GM23338 (cell line): ENCODE measurements around the gene PROSER2. TPM values are rescaled to one million over a fixed set of nuclear protein-coding genes. Genes with fewer than 3 reads are reported as not detected.

ENCODE experiments used
- ATAC-seq: fragments of 200-7000 bp; cut with Tn5 transposase; 3 replicates; pipeline ENCODE4 v1.9.1; 2020
- DNase-seq: peaks from one replicate; pipeline ENCODE4 v3.0.0-alpha.2; 2015; ENCODE audit warnings: low spot score
- H2AFZ ChIP-seq: fragments of 200-600 bp; sonication (generic); 2 replicates; pipeline ENCODE4 v1.8.0; 2016; ENCODE audit warnings: antibody characterized with exemption, mild to moderate bottlenecking, moderate library complexity
- H3F3A ChIP-seq: fragments of 200-600 bp; sonication (generic); replicated peaks from 2 replicates; pipeline ENCODE4 v1.8.0; 2017; ENCODE audit warnings: antibody characterized with exemption, mixed run types, low read depth
- H3K27ac ChIP-seq: fragments of 200-600 bp; sonication (generic); 2 replicates; pipeline ENCODE4 v1.6.1; 2016; ENCODE audit warnings: low read depth
- H3K27me3 ChIP-seq: fragments of 200-600 bp; sonication (generic); 2 replicates; pipeline ENCODE4 v1.8.0; 2016; ENCODE audit warnings: mild to moderate bottlenecking, mixed run types, moderate library complexity; ENCODE audit not compliant: insufficient read depth
- H3K36me3 ChIP-seq: fragments of 200-600 bp; sonication (generic); 2 replicates; pipeline ENCODE4 v1.8.0; 2016; ENCODE audit warnings: mild to moderate bottlenecking; ENCODE audit not compliant: insufficient read depth
- H3K4me1 ChIP-seq: fragments of 200-600 bp; sonication (generic); 2 replicates; pipeline ENCODE4 v1.8.0; 2016; ENCODE audit warnings: mild to moderate bottlenecking, moderate library complexity; ENCODE audit not compliant: insufficient read depth
- H3K4me2 ChIP-seq: fragments of 200-600 bp; sonication (generic); 2 replicates; pipeline ENCODE4 v1.7.1; 2017; ENCODE audit warnings: mixed run types
- H3K4me3 ChIP-seq: fragments of 200-600 bp; sonication (generic); 2 replicates; pipeline ENCODE4 v1.6.1; 2016; ENCODE audit warnings: mixed run types
- H3K79me2 ChIP-seq: fragments of 200-600 bp; sonication (generic); replicated peaks from 2 replicates; pipeline ENCODE4 v1.8.0; 2017; ENCODE audit warnings: mild to moderate bottlenecking; ENCODE audit not compliant: insufficient read depth
- H3K9me2 ChIP-seq: fragments of 200-600 bp; sonication (generic); 2 replicates; pipeline ENCODE4 v1.8.0; 2017; ENCODE audit not compliant: insufficient read depth
- H4K20me1 ChIP-seq: fragments of 200-600 bp; sonication (generic); replicated peaks from 2 replicates; pipeline ENCODE4 v1.8.0; 2017; ENCODE audit warnings: mild to moderate bottlenecking; ENCODE audit not compliant: insufficient read depth
- H3K27ac Mint-ChIP-seq: 2 replicates; pipeline ENCODE4 v1.8.0; 2020; ENCODE audit warnings: inconsistent platforms, mild to moderate bottlenecking, moderate library complexity, mixed read lengths
- H3K27me3 Mint-ChIP-seq: 3 replicates; pipeline ENCODE4 v1.8.0; 2022; ENCODE audit warnings: low read depth, mild to moderate bottlenecking, moderate library complexity, mixed read lengths, inconsistent platforms; ENCODE audit not compliant: insufficient read depth, poor library complexity
- H3K36me3 Mint-ChIP-seq: 3 replicates; pipeline ENCODE4 v1.8.0; 2021; ENCODE audit warnings: low read depth, mild to moderate bottlenecking, inconsistent platforms, moderate library complexity, mixed read lengths
- H3K4me1 Mint-ChIP-seq: 3 replicates; pipeline ENCODE4 v1.8.0; 2020; ENCODE audit warnings: mild to moderate bottlenecking, inconsistent platforms, mixed read lengths
- H3K4me3 Mint-ChIP-seq: 3 replicates; pipeline ENCODE4 v1.8.0; 2021; ENCODE audit warnings: moderate library complexity, mild to moderate bottlenecking, inconsistent platforms, mixed read lengths
- H3K9me3 Mint-ChIP-seq: 3 replicates; pipeline ENCODE4 v1.8.0; 2020; ENCODE audit warnings: moderate library complexity, mild to moderate bottlenecking, inconsistent platforms, mixed read lengths
- CREB1 ChIP-seq: fragments of 250-450 bp; sonication (Bioruptor Pico); IDR thresholded peaks from 2 replicates; pipeline ENCODE4 v1.5.0; 2020; ENCODE audit warnings: low read depth, mild to moderate bottlenecking, moderate library complexity
- EZH2 ChIP-seq: fragments of 200-600 bp; sonication (generic); IDR thresholded peaks from one replicate; pipeline ENCODE4 v1.8.0; 2017; ENCODE audit warnings: antibody characterized with exemption, mild to moderate bottlenecking, low read depth; ENCODE audit not compliant: unreplicated experiment
- EZH2phosphoT487 ChIP-seq: fragments of 200-600 bp; sonication (generic); IDR thresholded peaks from one replicate; pipeline ENCODE4 v1.8.1; 2018; ENCODE audit warnings: antibody characterized with exemption; ENCODE audit not compliant: unreplicated experiment
- JUNB ChIP-seq: IDR thresholded peaks from one replicate; pipeline ENCODE4 v1.6.1; 2016; ENCODE audit warnings: antibody characterized with exemption; ENCODE audit not compliant: unreplicated experiment
- NANOG ChIP-seq: IDR thresholded peaks from 2 replicates; pipeline ENCODE4 v1.6.1; 2016; ENCODE audit warnings: antibody characterized with exemption, borderline replicate concordance
- POLR2AphosphoS5 ChIP-seq: IDR thresholded peaks from 2 replicates; pipeline ENCODE4 v1.6.1; 2016; ENCODE audit warnings: antibody characterized with exemption, low read depth
- STAT1 ChIP-seq: IDR thresholded peaks from one replicate; pipeline ENCODE4 v1.6.1; 2016; ENCODE audit warnings: antibody characterized with exemption; ENCODE audit not compliant: unreplicated experiment
- ZNF114 ChIP-seq: fragments of 250-450 bp; sonication (Bioruptor Pico); IDR thresholded peaks from 2 replicates; pipeline ENCODE4 v1.5.0; 2020; ENCODE audit warnings: mild to moderate bottlenecking, moderate library complexity
- ZNF331 ChIP-seq: fragments of 250-450 bp; sonication (Bioruptor Pico); IDR thresholded peaks from 2 replicates; pipeline ENCODE4 v1.5.0; 2020; ENCODE audit warnings: low read depth, mild to moderate bottlenecking, moderate library complexity
- polyA plus RNA-seq: library from polyadenylated mRNA; unstranded; fragments of >200 nt; fragmentation: Nextera tagmentation; extraction: Ambion mirVana; gene quantifications from 2 replicates; pipeline ENCODE4 v1.2.1, GENCODE V29; 2016
- total RNA-seq: library from RNA; depleted of rRNA; stranded (reverse); fragments of >200 nt; shearing (Covaris generic); gene quantifications from 2 replicates; pipeline ENCODE4 v1.2.3, GENCODE V29; 2014
- TF ChIP-seq, protein P1 (sequence below), 2 experiments: fragments of 200-600 bp in 1 of 2; sonication (generic) in 1 of 2; conservative IDR thresholded peaks; 2 replicates each; pipeline versions ENCODE4 v1.5.1 to v1.6.1; 2016 to 2017; ENCODE audit warnings: antibody characterized with exemption in 2 of 2, low read depth in 2 of 2, mild to moderate bottlenecking in 2 of 2, moderate library complexity in 1 of 2
- TF ChIP-seq, protein P2 (sequence below): fragments of 250-450 bp; sonication (Bioruptor Pico); IDR thresholded peaks from 2 replicates; pipeline ENCODE4 v1.5.0; 2020; ENCODE audit warnings: mild to moderate bottlenecking, moderate library complexity
- TF ChIP-seq, protein P3 (sequence below): IDR thresholded peaks from 2 replicates; pipeline ENCODE4 v1.6.1; 2016; ENCODE audit warnings: antibody characterized with exemption
- TF ChIP-seq, protein P4 (sequence below): IDR thresholded peaks from one replicate; pipeline ENCODE4 v1.6.1; 2018; ENCODE audit warnings: antibody characterized with exemption; ENCODE audit not compliant: unreplicated experiment

Gene PROSER2
- total and polyA plus RNA-seq, 2 experiments from 2014 or later: 4.2 to 10.8 TPM

DNA sequence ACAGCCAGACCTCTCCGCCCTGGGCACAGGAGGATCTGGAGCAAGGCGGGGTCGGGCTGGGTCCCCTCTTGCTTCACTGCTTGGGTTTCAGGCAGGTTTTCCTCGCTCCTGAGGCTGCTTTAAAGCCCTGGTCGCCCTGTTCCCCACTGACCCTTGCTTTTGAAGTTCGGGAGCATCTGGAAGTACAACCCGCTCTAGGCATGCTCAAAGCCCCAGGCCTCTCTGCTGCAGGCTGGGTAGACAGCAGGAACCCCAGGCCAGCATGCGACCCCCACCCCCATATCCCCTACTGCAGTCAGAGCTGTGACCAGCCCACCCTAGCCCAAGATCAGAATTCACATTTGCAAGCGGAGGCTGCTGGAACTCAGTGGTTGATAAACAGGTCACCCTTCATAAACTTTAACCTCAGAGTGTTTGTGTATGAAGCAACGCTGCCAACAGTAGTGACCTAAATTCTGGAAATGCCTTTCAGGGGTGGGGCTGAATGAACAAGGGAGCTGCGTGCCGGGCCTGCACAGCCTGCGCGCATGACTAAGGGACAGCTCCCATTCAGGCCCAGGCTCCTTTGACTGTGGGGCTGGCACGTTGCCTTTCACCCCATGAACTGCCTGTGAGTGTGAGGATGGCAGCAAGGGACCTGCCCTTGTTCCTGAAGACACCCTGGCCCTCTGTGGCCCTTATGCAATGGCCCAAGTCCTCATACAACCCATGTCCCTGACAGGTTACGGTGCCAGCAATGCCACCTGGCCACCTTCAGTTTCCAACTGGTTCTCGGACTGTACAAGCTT, 52.5 kb downstream of the PROSER2 start:
- peak; percentile 58 for DNase-seq
- Mint-ChIP-seq H3K27ac (peak overlapping the region; percentile 90; the same call in 1 of the 2 replicates), H3K27me3 (peaks cover 5% of the 10 kb centered on the region), H3K36me3 (no peaks in the 10 kb centered on the region), H3K4me3 (peak overlapping the region; percentile 60), H3K4me1 (peaks cover 37% of the 10 kb centered on the region), H3K9me3 (no peaks in the 10 kb centered on the region)
- no peak overlapping the region; the same call in 1 of the 2 replicates for H3K27ac ChIP-seq
- H3K4me3 ChIP-seq: no peak overlapping the region; the same call in 1 of the 2 replicates
- no peaks in the 10 kb centered on the region for H4K20me1 ChIP-seq
- H3F3A ChIP-seq: no peaks in the 10 kb centered on the region; the same call in none of the 2 replicates
- H3K79me2 ChIP-seq: no peaks in the 10 kb centered on the region
- ATAC-seq: peak; percentile 19
- no peaks in the 10 kb centered on the region for H3K36me3 ChIP-seq
- H3K4me1 ChIP-seq: peaks cover 30% of the 10 kb centered on the region
- TF ChIP-seq JUNB (no peak), CREB1 (CRISPR knock-in tag) (no peak), NANOG (no peak), ZNF331 (CRISPR knock-in tag) (no peak), EZH2phosphoT487 (no peak), STAT1 (no peak), POLR2AphosphoS5 (no peak), ZNF114 (no peak), EZH2 (no peak)
- TF ChIP-seq, protein P1, sequence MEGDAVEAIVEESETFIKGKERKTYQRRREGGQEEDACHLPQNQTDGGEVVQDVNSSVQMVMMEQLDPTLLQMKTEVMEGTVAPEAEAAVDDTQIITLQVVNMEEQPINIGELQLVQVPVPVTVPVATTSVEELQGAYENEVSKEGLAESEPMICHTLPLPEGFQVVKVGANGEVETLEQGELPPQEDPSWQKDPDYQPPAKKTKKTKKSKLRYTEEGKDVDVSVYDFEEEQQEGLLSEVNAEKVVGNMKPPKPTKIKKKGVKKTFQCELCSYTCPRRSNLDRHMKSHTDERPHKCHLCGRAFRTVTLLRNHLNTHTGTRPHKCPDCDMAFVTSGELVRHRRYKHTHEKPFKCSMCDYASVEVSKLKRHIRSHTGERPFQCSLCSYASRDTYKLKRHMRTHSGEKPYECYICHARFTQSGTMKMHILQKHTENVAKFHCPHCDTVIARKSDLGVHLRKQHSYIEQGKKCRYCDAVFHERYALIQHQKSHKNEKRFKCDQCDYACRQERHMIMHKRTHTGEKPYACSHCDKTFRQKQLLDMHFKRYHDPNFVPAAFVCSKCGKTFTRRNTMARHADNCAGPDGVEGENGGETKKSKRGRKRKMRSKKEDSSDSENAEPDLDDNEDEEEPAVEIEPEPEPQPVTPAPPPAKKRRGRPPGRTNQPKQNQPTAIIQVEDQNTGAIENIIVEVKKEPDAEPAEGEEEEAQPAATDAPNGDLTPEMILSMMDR (conservative IDR thresholded peaks at IDR 0.05; ENCODE audit: low read depth in 2 of 2): no peak
- TF ChIP-seq, protein P2, sequence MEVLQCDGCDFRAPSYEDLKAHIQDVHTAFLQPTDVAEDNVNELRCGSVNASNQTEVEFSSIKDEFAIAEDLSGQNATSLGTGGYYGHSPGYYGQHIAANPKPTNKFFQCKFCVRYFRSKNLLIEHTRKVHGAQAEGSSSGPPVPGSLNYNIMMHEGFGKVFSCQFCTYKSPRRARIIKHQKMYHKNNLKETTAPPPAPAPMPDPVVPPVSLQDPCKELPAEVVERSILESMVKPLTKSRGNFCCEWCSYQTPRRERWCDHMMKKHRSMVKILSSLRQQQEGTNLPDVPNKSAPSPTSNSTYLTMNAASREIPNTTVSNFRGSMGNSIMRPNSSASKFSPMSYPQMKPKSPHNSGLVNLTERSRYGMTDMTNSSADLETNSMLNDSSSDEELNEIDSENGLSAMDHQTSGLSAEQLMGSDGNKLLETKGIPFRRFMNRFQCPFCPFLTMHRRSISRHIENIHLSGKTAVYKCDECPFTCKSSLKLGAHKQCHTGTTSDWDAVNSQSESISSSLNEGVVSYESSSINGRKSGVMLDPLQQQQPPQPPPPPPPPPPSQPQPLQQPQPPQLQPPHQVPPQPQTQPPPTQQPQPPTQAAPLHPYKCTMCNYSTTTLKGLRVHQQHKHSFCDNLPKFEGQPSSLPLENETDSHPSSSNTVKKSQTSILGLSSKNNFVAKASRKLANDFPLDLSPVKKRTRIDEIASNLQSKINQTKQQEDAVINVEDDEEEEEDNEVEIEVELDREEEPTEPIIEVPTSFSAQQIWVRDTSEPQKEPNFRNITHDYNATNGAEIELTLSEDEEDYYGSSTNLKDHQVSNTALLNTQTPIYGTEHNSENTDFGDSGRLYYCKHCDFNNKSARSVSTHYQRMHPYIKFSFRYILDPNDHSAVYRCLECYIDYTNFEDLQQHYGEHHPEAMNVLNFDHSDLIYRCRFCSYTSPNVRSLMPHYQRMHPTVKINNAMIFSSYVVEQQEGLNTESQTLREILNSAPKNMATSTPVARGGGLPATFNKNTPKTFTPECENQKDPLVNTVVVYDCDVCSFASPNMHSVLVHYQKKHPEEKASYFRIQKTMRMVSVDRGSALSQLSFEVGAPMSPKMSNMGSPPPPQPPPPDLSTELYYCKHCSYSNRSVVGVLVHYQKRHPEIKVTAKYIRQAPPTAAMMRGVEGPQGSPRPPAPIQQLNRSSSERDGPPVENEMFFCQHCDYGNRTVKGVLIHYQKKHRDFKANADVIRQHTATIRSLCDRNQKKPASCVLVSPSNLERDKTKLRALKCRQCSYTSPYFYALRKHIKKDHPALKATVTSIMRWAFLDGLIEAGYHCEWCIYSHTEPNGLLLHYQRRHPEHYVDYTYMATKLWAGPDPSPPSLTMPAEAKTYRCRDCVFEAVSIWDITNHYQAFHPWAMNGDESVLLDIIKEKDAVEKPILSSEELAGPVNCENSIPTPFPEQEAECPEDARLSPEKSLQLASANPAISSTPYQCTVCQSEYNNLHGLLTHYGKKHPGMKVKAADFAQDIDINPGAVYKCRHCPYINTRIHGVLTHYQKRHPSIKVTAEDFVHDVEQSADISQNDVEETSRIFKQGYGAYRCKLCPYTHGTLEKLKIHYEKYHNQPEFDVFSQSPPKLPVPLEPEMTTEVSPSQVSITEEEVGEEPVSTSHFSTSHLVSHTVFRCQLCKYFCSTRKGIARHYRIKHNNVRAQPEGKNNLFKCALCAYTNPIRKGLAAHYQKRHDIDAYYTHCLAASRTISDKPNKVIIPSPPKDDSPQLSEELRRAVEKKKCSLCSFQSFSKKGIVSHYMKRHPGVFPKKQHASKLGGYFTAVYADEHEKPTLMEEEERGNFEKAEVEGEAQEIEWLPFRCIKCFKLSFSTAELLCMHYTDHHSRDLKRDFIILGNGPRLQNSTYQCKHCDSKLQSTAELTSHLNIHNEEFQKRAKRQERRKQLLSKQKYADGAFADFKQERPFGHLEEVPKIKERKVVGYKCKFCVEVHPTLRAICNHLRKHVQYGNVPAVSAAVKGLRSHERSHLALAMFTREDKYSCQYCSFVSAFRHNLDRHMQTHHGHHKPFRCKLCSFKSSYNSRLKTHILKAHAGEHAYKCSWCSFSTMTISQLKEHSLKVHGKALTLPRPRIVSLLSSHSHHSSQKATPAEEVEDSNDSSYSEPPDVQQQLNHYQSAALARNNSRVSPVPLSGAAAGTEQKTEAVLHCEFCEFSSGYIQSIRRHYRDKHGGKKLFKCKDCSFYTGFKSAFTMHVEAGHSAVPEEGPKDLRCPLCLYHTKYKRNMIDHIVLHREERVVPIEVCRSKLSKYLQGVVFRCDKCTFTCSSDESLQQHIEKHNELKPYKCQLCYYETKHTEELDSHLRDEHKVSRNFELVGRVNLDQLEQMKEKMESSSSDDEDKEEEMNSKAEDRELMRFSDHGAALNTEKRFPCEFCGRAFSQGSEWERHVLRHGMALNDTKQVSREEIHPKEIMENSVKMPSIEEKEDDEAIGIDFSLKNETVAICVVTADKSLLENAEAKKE (CRISPR knock-in tag): no peak
- TF ChIP-seq, protein P3, sequence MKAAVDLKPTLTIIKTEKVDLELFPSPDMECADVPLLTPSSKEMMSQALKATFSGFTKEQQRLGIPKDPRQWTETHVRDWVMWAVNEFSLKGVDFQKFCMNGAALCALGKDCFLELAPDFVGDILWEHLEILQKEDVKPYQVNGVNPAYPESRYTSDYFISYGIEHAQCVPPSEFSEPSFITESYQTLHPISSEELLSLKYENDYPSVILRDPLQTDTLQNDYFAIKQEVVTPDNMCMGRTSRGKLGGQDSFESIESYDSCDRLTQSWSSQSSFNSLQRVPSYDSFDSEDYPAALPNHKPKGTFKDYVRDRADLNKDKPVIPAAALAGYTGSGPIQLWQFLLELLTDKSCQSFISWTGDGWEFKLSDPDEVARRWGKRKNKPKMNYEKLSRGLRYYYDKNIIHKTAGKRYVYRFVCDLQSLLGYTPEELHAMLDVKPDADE: no peak
- TF ChIP-seq, protein P4, sequence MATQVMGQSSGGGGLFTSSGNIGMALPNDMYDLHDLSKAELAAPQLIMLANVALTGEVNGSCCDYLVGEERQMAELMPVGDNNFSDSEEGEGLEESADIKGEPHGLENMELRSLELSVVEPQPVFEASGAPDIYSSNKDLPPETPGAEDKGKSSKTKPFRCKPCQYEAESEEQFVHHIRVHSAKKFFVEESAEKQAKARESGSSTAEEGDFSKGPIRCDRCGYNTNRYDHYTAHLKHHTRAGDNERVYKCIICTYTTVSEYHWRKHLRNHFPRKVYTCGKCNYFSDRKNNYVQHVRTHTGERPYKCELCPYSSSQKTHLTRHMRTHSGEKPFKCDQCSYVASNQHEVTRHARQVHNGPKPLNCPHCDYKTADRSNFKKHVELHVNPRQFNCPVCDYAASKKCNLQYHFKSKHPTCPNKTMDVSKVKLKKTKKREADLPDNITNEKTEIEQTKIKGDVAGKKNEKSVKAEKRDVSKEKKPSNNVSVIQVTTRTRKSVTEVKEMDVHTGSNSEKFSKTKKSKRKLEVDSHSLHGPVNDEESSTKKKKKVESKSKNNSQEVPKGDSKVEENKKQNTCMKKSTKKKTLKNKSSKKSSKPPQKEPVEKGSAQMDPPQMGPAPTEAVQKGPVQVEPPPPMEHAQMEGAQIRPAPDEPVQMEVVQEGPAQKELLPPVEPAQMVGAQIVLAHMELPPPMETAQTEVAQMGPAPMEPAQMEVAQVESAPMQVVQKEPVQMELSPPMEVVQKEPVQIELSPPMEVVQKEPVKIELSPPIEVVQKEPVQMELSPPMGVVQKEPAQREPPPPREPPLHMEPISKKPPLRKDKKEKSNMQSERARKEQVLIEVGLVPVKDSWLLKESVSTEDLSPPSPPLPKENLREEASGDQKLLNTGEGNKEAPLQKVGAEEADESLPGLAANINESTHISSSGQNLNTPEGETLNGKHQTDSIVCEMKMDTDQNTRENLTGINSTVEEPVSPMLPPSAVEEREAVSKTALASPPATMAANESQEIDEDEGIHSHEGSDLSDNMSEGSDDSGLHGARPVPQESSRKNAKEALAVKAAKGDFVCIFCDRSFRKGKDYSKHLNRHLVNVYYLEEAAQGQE: no peak
- peak overlapping the region; percentile 61 for H2AFZ ChIP-seq
- H3K4me2 ChIP-seq: peak overlapping the region; percentile 72; the same call in 1 of the 2 replicates
- H3K27me3 ChIP-seq: peaks cover 12% of the 10 kb centered on the region
- no peaks in the 10 kb centered on the region for H3K9me2 ChIP-seq
